Activated naive CD8-positive, alpha-beta T cell (primary cell): ENCODE measurements around the gene YWHAG.

Source experiments
- H3K27ac Mint-ChIP-seq: one replicate; pipeline ENCODE4 v1.8.0; 2021; ENCODE audit warnings: mixed read lengths
- H3K27me3 Mint-ChIP-seq: one replicate; pipeline ENCODE4 v1.8.0; 2021; ENCODE audit warnings: mixed read lengths
- H3K36me3 Mint-ChIP-seq: one replicate; pipeline ENCODE4 v1.8.0; 2021; ENCODE audit warnings: mixed read lengths
- H3K4me1 Mint-ChIP-seq: one replicate; pipeline ENCODE4 v1.8.0; 2021; ENCODE audit warnings: low read depth, mixed read lengths
- H3K4me3 Mint-ChIP-seq: one replicate; pipeline ENCODE4 v1.8.0; 2021; ENCODE audit warnings: mild to moderate bottlenecking, mixed read lengths
- H3K9me3 Mint-ChIP-seq: one replicate; pipeline ENCODE4 v1.8.0; 2021; ENCODE audit warnings: low read depth, mixed read lengths

Gene YWHAG

GRCh38 chr7:76359978-76360638 lies 1.3 kb upstream of the YWHAG start:
- H3K27ac Mint-ChIP-seq, result peak overlapping the region; percentile 43
- peaks cover 14% of the 10 kb centered on the region for H3K36me3 Mint-ChIP-seq
- H3K4me1 Mint-ChIP-seq, result peaks cover 39% of the 10 kb centered on the region
- peak overlapping the region; percentile 87 for H3K4me3 Mint-ChIP-seq
- no peaks in the 10 kb centered on the region for H3K9me3 Mint-ChIP-seq
- no peaks in the 10 kb centered on the region for H3K27me3 Mint-ChIP-seq

- Mint-ChIP-seq H3K27ac (peak overlapping the region; percentile 90), H3K36me3 (peaks cover 20% of the 10 kb centered on the region), H3K27me3 (no peaks in the 10 kb centered on the region), H3K4me3 (peak overlapping the region; percentile 87), H3K4me1 (peaks cover 41% of the 10 kb centered on the region), H3K9me3 (no peaks in the 10 kb centered on the region)
Measured at GRCh38 chr7:76359111-76359977, 553 bp upstream of the YWHAG start.

GRCh38 chr7:76358011-76358480 lies 745 bp downstream of the YWHAG start:
- Mint-ChIP-seq H3K9me3 (no peaks in the 10 kb centered on the region), H3K36me3 (peaks cover 20% of the 10 kb centered on the region), H3K27ac (peak overlapping the region; percentile 98), H3K4me1 (peaks cover 42% of the 10 kb centered on the region), H3K27me3 (no peaks in the 10 kb centered on the region), H3K4me3 (peak overlapping the region; percentile 94)

GRCh38 chr7:76357475-76358010 lies 1.2 kb downstream of the YWHAG start:
- H3K4me3 Mint-ChIP-seq, result peak overlapping the region; percentile 94
- peaks cover 20% of the 10 kb centered on the region for H3K36me3 Mint-ChIP-seq
- peak overlapping the region; percentile 98 for H3K27ac Mint-ChIP-seq
- no peaks in the 10 kb centered on the region for H3K9me3 Mint-ChIP-seq
- H3K27me3 Mint-ChIP-seq, result no peaks in the 10 kb centered on the region
- peaks cover 45% of the 10 kb centered on the region for H3K4me1 Mint-ChIP-seq

- Mint-ChIP-seq H3K27ac (peak overlapping the region; percentile 50), H3K9me3 (no peaks in the 10 kb centered on the region), H3K36me3 (peaks cover 20% of the 10 kb centered on the region), H3K4me3 (peak overlapping the region; percentile 94), H3K4me1 (peaks cover 51% of the 10 kb centered on the region), H3K27me3 (no peaks in the 10 kb centered on the region)
Measured at GRCh38 chr7:76356823-76357222, 2.0 kb downstream of the YWHAG start.

GRCh38 chr7:76356115-76356514 lies 2.7 kb downstream of the YWHAG start:
- no peaks in the 10 kb centered on the region for H3K9me3 Mint-ChIP-seq
- H3K27ac Mint-ChIP-seq, result peak overlapping the region; percentile 37
- H3K4me1 Mint-ChIP-seq, result peaks cover 58% of the 10 kb centered on the region
- H3K4me3 Mint-ChIP-seq, result peak overlapping the region; percentile 70
- peaks cover 20% of the 10 kb centered on the region for H3K36me3 Mint-ChIP-seq
- H3K27me3 Mint-ChIP-seq, result no peaks in the 10 kb centered on the region

GRCh38 chr7:76354981-76355730 lies 3.6 kb downstream of the YWHAG start:
- Mint-ChIP-seq H3K4me3 (peak overlapping the region; percentile 70), H3K36me3 (peaks cover 20% of the 10 kb centered on the region), H3K27ac (peak overlapping the region; percentile 37), H3K4me1 (peaks cover 64% of the 10 kb centered on the region), H3K27me3 (no peaks in the 10 kb centered on the region), H3K9me3 (no peaks in the 10 kb centered on the region)

- Mint-ChIP-seq H3K9me3 (no peaks in the 10 kb centered on the region), H3K36me3 (peaks cover 20% of the 10 kb centered on the region), H3K4me3 (no peak overlapping the region), H3K4me1 (peaks cover 66% of the 10 kb centered on the region), H3K27ac (no peak overlapping the region), H3K27me3 (no peaks in the 10 kb centered on the region)
Measured at GRCh38 chr7:76354516-76354915, 4.3 kb downstream of the YWHAG start.

- H3K27me3 Mint-ChIP-seq, result no peaks in the 10 kb centered on the region
- H3K4me1 Mint-ChIP-seq, result peaks cover 68% of the 10 kb centered on the region
- peak overlapping the region; percentile 40 for H3K4me3 Mint-ChIP-seq
- no peaks in the 10 kb centered on the region for H3K9me3 Mint-ChIP-seq
- H3K27ac Mint-ChIP-seq, result no peak overlapping the region
- H3K36me3 Mint-ChIP-seq, result peaks cover 20% of the 10 kb centered on the region
Measured at GRCh38 chr7:76353744-76354143, 5.0 kb downstream of the YWHAG start.

GRCh38 chr7:76352193-76352592 lies 6.6 kb downstream of the YWHAG start:
- Mint-ChIP-seq H3K4me1 (peaks cover 73% of the 10 kb centered on the region), H3K27ac (no peak overlapping the region), H3K4me3 (no peak overlapping the region)

GRCh38 chr7:76351372-76351771 lies 7.4 kb downstream of the YWHAG start:
- peaks cover 26% of the 10 kb centered on the region for H3K36me3 Mint-ChIP-seq
- H3K27me3 Mint-ChIP-seq, result no peaks in the 10 kb centered on the region
- H3K9me3 Mint-ChIP-seq, result no peaks in the 10 kb centered on the region
- H3K4me3 Mint-ChIP-seq, result no peak overlapping the region
- H3K4me1 Mint-ChIP-seq, result peaks cover 75% of the 10 kb centered on the region
- peak overlapping the region; percentile 28 for H3K27ac Mint-ChIP-seq

More at GRCh38 chr7:76352193-76352592, 6.6 kb downstream of the YWHAG start:
- Mint-ChIP-seq H3K36me3 (peaks cover 18% of the 10 kb centered on the region), H3K9me3 (no peaks in the 10 kb centered on the region), H3K27me3 (no peaks in the 10 kb centered on the region)

GRCh38 chr7:76349313-76349885 lies 9.4 kb downstream of the YWHAG start:
- Mint-ChIP-seq H3K27me3 (no peaks in the 10 kb centered on the region), H3K4me1 (peaks cover 66% of the 10 kb centered on the region), H3K27ac (peak overlapping the region; percentile 6), H3K9me3 (no peaks in the 10 kb centered on the region), H3K4me3 (no peak overlapping the region), H3K36me3 (peaks cover 19% of the 10 kb centered on the region)

- H3K4me3 Mint-ChIP-seq, result peak overlapping the region; percentile 35
- H3K27me3 Mint-ChIP-seq, result no peaks in the 10 kb centered on the region
- H3K27ac Mint-ChIP-seq, result peak overlapping the region; percentile 78
- H3K9me3 Mint-ChIP-seq, result no peaks in the 10 kb centered on the region
- H3K4me1 Mint-ChIP-seq, result peaks cover 68% of the 10 kb centered on the region
- peaks cover 24% of the 10 kb centered on the region for H3K36me3 Mint-ChIP-seq
Measured at GRCh38 chr7:76347710-76348109, 11.1 kb downstream of the YWHAG start.

GRCh38 chr7:76346778-76347177 lies 12.0 kb downstream of the YWHAG start:
- H3K27ac Mint-ChIP-seq, result peak overlapping the region; percentile 86
- H3K27me3 Mint-ChIP-seq, result no peaks in the 10 kb centered on the region
- peak overlapping the region; percentile 50 for H3K4me3 Mint-ChIP-seq
- H3K36me3 Mint-ChIP-seq, result peaks cover 28% of the 10 kb centered on the region
- no peaks in the 10 kb centered on the region for H3K9me3 Mint-ChIP-seq
- H3K4me1 Mint-ChIP-seq, result peaks cover 69% of the 10 kb centered on the region
